Neural progenitor cell (in vitro differentiated cells): Measurements from ENCODE around the gene CCDC110. TPM values are rescaled to one million over a fixed set of nuclear protein-coding genes. Genes with fewer than 3 reads are reported as not detected.

Experiments
- DNase-seq: peaks from one replicate; pipeline ENCODE4 v3.0.0-alpha.2; 2016; ENCODE audit warnings: low spot score
- H2AFZ ChIP-seq: fragments of 200-600 bp; sonication (generic); replicated peaks from 2 replicates; pipeline ENCODE4 v1.6.1; 2016; ENCODE audit warnings: antibody characterized with exemption
- H3F3A ChIP-seq: fragments of 200-600 bp; sonication (generic); 2 replicates; pipeline ENCODE4 v1.6.1; 2016; ENCODE audit warnings: antibody characterized with exemption, low read depth
- H3K27ac ChIP-seq: fragments of 200-600 bp; sonication (generic); 2 replicates; pipeline ENCODE4 v1.5.1; 2016; ENCODE audit warnings: mild to moderate bottlenecking
- H3K27me3 ChIP-seq: fragments of 200-600 bp; sonication (generic); 2 replicates; pipeline ENCODE4 v1.6.1; 2016; ENCODE audit warnings: mild to moderate bottlenecking, moderate library complexity
- H3K36me3 ChIP-seq: fragments of 200-600 bp; sonication (generic); 2 replicates; pipeline ENCODE4 v1.5.1; 2016
- H3K4me1 ChIP-seq: fragments of 200-600 bp; sonication (generic); 2 replicates; pipeline ENCODE4 v1.6.1; 2016; ENCODE audit warnings: mixed run types
- H3K4me2 ChIP-seq: fragments of 200-600 bp; sonication (generic); 2 replicates; pipeline ENCODE4 v1.6.1; 2016
- H3K4me3 ChIP-seq: fragments of 200-600 bp; sonication (generic); 2 replicates; pipeline ENCODE4 v1.5.1; 2016
- H3K79me2 ChIP-seq: fragments of 200-600 bp; sonication (generic); 2 replicates; pipeline ENCODE4 v1.6.1; 2016; ENCODE audit warnings: low read depth
- H3K9ac ChIP-seq: fragments of 200-600 bp; sonication (generic); 2 replicates; pipeline ENCODE4 v1.6.1; 2016
- H3K9me3 ChIP-seq: fragments of 200-600 bp; sonication (generic); 2 replicates; pipeline ENCODE4 v1.5.1; 2016; ENCODE audit warnings: low read depth
- H4K20me1 ChIP-seq: fragments of 200-600 bp; sonication (generic); 2 replicates; pipeline ENCODE4 v1.6.1; 2016; ENCODE audit warnings: low read depth
- H3K27ac Mint-ChIP-seq: 3 replicates; pipeline ENCODE4 v1.8.0; 2021; ENCODE audit warnings: mixed read lengths
- H3K27me3 Mint-ChIP-seq: 2 replicates; pipeline ENCODE4 v1.8.0; 2022; ENCODE audit warnings: low read depth, mild to moderate bottlenecking, inconsistent platforms, moderate library complexity, mixed read lengths; ENCODE audit not compliant: insufficient read depth
- H3K36me3 Mint-ChIP-seq: 3 replicates; pipeline ENCODE4 v1.8.0; 2021; ENCODE audit warnings: mixed read lengths
- H3K4me1 Mint-ChIP-seq: 3 replicates; pipeline ENCODE4 v1.8.0; 2021; ENCODE audit warnings: mixed read lengths
- H3K4me3 Mint-ChIP-seq: 3 replicates; pipeline ENCODE4 v1.8.0; 2021; ENCODE audit warnings: mild to moderate bottlenecking, moderate library complexity, mixed read lengths
- H3K9me3 Mint-ChIP-seq: 3 replicates; pipeline ENCODE4 v1.8.0; 2020; ENCODE audit warnings: mixed read lengths
- CTCF ChIP-seq: fragments of 200-600 bp; sonication (generic); IDR thresholded peaks from 2 replicates; pipeline ENCODE4 v1.5.1; 2017; ENCODE audit warnings: antibody characterized with exemption, mild to moderate bottlenecking
- EZH2 ChIP-seq: fragments of 200-600 bp; sonication (generic); IDR thresholded peaks from 2 replicates; pipeline ENCODE4 v1.6.1; 2017; ENCODE audit warnings: antibody characterized with exemption, mild to moderate bottlenecking, moderate library complexity
- EZH2phosphoT487 ChIP-seq: fragments of 200-600 bp; sonication (generic); IDR thresholded peaks from 2 replicates; pipeline ENCODE4 v1.6.1; 2017; ENCODE audit warnings: antibody characterized with exemption
- total RNA-seq: library from RNA; depleted of rRNA; stranded (reverse); fragments of >200 nt; gene quantifications from 2 replicates; pipeline ENCODE4 v1.2.3, GENCODE V29; 2015; ENCODE audit warnings: low replicate concordance

The CCDC110 gene
- total RNA-seq, 1 donor from 2014 or later: 2.0 TPM

- no peak overlapping the region for H3K27ac Mint-ChIP-seq
- no peaks in the 10 kb centered on the region for H3K9me3 ChIP-seq
These were observed 41.9 kb downstream of the CCDC110 start for GRCh38 chr4:185429660-185430059.

GRCh38 chr4:185426960-185427688 lies 44.4 kb downstream of the CCDC110 start:
- Mint-ChIP-seq H3K36me3 (peaks cover 4% of the 10 kb centered on the region), H3K4me1 (peaks cover 21% of the 10 kb centered on the region), H3K9me3 (peaks cover 2% of the 10 kb centered on the region), H3K27ac (no peak overlapping the region), H3K27me3 (no peaks in the 10 kb centered on the region), H3K4me3 (peak overlapping the region; percentile 72)
- TF ChIP-seq EZH2: no peak
- no peak for TF ChIP-seq CTCF
- no peak for TF ChIP-seq EZH2phosphoT487
- Histone ChIP-seq H3K4me1 (peaks cover 6% of the 10 kb centered on the region), H3K4me3 (no peak overlapping the region), H3F3A (peaks cover 4% of the 10 kb centered on the region), H2AFZ (no peak overlapping the region), H3K9ac (no peak overlapping the region), H4K20me1 (peaks cover 4% of the 10 kb centered on the region), H3K4me2 (no peak overlapping the region), H3K27ac (no peak overlapping the region), H3K9me3 (no peaks in the 10 kb centered on the region), H3K36me3 (no peaks in the 10 kb centered on the region), H3K27me3 (no peaks in the 10 kb centered on the region), H3K79me2 (peaks cover 24% of the 10 kb centered on the region)
- DNase-seq: no peak

More at GRCh38 chr4:185429660-185430059, 41.9 kb downstream of the CCDC110 start:
- Histone ChIP-seq H3K79me2 (peaks cover 8% of the 10 kb centered on the region), H3K4me1 (peaks cover 2% of the 10 kb centered on the region), H3K27ac (no peak overlapping the region), H4K20me1 (peaks cover 3% of the 10 kb centered on the region), H3K9ac (no peak overlapping the region), H3K4me2 (no peak overlapping the region), H3K27me3 (no peaks in the 10 kb centered on the region), H3K36me3 (no peaks in the 10 kb centered on the region), H2AFZ (no peak overlapping the region), H3K4me3 (no peak overlapping the region), H3F3A (peaks cover 4% of the 10 kb centered on the region)
- no peak for DNase-seq
- Mint-ChIP-seq H3K4me3 (no peak overlapping the region), H3K27me3 (no peaks in the 10 kb centered on the region), H3K9me3 (peaks cover 2% of the 10 kb centered on the region), H3K36me3 (peaks cover 4% of the 10 kb centered on the region), H3K4me1 (peaks cover 8% of the 10 kb centered on the region)
- TF ChIP-seq EZH2 (no peak), CTCF (no peak), EZH2phosphoT487 (no peak)

- Histone ChIP-seq H3K27ac (peak within 1 kb of the TSS; percentile 99), H4K20me1 (peaks cover 4% of the 10 kb centered on the region), H3K9me3 (no peaks in the 10 kb centered on the region), H3K79me2 (peaks cover 24% of the 10 kb centered on the region), H3K4me3 (peak within 1 kb of the TSS; percentile 86), H3K27me3 (no peaks in the 10 kb centered on the region), H3K36me3 (peaks cover under 1% of the 10 kb centered on the region), H3K4me2 (peak within 1 kb of the TSS; percentile 94), H2AFZ (peak within 1 kb of the TSS; percentile 98), H3K9ac (peak within 1 kb of the TSS; percentile 99), H3K4me1 (peaks cover 6% of the 10 kb centered on the region), H3F3A (peaks cover 4% of the 10 kb centered on the region)
- Mint-ChIP-seq H3K4me3 (peak within 1 kb of the TSS; percentile 87), H3K27ac (peak within 1 kb of the TSS; percentile 100), H3K36me3 (peaks cover 10% of the 10 kb centered on the region), H3K27me3 (no peaks in the 10 kb centered on the region), H3K4me1 (peaks cover 24% of the 10 kb centered on the region), H3K9me3 (peaks cover 2% of the 10 kb centered on the region)
- no peak for TF ChIP-seq EZH2
- no peak for TF ChIP-seq CTCF
- TF ChIP-seq EZH2phosphoT487: no peak
- peak; percentile 94 for DNase-seq
These were observed 45.7 kb downstream of the CCDC110 start, which contains the start of gene UFSP2 for GRCh38 chr4:185425647-185426352. Gene UFSP2, minus strand, starts transcription at chr4:185425964. Its CDS starts 96 bp downstream, at chr4:185425868.
